Right renal cortex interstitium (tissue), 3 donors: Measurements from ENCODE around the gene BLOC1S1. TPM values are rescaled to one million over a fixed set of nuclear protein-coding genes. Genes with fewer than 3 reads are reported as not detected.

Experiments used
- DNase-seq, 3 donors: peaks; one replicate each; pipeline ENCODE4 v3.0.0-alpha.2; 2013; ENCODE audit warnings: low read depth in 3 of 3, low spot score in 2 of 3
- polyA plus RNA-seq, 3 donors: library from polyadenylated mRNA; unstranded; fragments of 120-200 nt; gene quantifications; one replicate each; pipeline ENCODE4 v1.2.1, GENCODE V29; 2013; ENCODE audit not compliant: insufficient read length in 3 of 3

The BLOC1S1 gene
- polyA plus RNA-seq, 3 donors: 114 to 135 (median 133) TPM

DNA sequence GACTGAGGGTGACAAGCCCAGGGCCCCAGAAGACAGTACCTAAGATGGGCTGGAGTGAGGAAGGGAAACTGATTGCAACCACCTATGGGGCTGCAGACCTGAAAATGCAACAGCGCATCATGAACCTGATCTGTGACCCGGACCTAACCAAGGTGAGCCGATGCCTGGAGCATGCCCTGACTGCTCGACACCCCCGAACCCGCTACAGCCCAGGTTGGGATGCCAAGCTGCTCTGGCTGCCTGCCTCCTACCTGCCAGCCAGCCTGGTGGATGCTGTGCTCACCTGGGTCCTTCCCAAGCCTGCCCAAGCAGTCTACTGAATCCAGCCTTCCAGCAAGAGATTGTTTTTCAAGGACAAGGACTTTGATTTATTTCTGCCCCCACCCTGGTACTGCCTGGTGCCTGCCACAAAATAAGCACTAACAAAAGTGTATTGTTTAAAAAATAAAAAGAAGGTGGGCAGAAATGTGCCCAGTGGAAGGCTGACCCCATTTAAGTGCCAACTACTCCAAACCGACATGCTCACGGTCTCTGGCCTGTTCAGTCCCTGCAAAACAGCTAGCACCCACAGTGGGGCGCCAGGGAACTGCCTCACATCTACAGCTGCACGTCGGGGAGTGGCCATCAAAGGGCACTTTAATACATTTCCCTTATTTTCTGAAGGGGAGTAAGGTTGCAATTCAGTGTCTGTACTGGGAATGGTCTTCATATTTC, 8.5 kb downstream of the BLOC1S1 start:
- DNase-seq: no peak

- no peak for DNase-seq
Observed at GRCh38 chr12:55724940-55725309, 9.1 kb downstream of the BLOC1S1 start.

DNA sequence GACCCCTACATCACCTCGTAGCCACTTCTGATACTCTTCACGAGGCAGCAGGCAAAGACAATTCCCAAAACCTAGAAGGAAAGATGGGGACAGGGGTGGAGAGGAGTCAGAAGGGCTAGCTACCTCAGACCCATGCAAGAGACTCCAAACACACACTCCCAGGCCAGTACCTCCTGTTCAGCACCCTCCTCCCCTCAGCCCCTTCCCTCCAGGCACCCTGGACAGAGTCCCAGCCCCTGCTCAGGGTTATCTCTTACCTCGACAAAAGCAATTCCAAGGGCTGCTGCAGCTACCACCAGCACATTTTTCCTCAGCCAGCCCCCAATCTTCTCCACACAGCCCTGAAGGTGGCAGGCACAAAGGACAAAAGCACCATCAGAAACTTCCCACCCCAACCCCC, 9.7 kb downstream of the BLOC1S1 start:
- DNase-seq: no peak

DNA sequence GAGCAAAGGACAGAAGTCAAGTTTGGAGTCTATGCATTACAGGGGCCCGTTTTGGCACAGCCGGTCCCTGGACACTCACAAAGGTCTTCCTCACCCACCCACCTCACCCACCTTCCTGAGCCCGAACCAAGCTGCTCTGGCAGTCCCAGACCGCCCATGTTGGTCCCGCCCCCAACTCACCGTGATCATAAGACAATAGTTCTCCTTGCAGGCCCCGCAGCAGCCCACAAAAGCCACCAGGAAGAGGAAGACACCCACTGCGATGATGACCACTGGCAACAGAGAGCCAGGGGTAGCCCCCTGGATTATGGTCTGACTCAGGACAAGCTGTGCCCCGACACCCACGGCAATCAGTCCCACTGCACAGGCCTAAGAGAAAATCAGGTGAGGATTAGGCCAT, 11.1 kb downstream of the BLOC1S1 start:
- no peak for DNase-seq

DNA sequence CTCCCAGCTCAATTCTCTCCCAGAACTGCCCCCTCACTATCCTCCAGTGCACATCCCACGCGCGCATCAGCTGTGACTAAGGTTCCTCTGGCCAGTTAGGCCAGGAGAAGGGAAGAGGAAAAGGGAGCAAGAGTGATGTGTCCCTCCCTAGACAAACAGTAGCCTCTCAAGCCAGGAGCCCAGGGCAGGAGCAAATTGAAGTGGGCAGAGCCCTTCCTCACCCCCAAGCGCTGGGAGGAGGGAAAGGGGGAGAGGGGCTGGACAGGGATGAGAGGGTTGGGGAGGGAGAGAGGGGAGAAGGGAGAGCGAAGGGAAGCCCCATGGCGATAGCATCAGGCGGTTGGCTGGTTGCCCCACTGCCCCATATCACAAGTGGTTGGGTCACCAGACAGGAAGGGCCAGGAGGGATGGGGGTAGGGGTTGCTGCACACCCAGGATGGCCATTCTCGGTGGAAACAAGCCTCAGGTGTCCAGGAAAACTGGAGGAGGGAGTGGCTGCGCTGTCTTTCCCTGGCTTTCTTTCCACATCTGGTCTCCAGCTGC, 11.9 kb downstream of the BLOC1S1 start:
- DNase-seq: no peak

DNA sequence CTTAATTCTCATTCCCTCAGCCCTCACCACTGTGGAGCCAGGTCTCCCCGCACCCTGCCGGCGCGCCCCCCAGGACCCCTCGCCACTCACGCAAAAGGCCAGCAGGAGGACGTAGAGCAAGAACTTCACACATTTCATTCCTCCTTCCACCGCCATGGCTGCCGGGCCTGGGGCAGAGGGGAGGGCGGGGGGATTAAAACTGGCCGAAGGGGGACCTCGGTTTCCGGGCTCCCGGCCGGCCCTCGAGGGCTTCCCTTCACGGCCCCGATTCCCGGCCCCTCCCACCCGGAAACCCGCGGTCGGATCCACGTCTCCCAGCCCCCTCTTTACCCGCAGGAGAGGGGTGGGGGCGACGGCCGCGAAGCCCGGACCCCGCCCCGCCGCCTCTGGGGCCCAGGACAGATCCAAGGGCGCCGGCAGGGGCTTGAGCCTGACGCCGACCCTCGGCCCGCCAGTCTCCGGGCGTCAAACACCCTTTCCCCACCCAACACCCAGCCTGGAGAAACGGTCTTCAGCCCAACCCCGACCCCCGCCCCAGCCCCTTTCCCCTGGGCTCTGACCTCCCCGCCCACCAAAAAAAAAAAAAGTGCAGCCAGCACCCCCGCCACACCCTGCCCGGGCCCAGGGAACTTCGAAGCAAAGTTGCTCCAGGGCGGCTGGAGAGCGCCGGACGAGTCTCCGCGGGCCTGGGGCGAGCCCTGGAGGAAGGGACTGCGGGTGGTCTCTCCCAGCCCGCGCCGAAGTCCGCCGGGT, 12.5 kb downstream of the BLOC1S1 start:
- DNase-seq: no peak

DNA sequence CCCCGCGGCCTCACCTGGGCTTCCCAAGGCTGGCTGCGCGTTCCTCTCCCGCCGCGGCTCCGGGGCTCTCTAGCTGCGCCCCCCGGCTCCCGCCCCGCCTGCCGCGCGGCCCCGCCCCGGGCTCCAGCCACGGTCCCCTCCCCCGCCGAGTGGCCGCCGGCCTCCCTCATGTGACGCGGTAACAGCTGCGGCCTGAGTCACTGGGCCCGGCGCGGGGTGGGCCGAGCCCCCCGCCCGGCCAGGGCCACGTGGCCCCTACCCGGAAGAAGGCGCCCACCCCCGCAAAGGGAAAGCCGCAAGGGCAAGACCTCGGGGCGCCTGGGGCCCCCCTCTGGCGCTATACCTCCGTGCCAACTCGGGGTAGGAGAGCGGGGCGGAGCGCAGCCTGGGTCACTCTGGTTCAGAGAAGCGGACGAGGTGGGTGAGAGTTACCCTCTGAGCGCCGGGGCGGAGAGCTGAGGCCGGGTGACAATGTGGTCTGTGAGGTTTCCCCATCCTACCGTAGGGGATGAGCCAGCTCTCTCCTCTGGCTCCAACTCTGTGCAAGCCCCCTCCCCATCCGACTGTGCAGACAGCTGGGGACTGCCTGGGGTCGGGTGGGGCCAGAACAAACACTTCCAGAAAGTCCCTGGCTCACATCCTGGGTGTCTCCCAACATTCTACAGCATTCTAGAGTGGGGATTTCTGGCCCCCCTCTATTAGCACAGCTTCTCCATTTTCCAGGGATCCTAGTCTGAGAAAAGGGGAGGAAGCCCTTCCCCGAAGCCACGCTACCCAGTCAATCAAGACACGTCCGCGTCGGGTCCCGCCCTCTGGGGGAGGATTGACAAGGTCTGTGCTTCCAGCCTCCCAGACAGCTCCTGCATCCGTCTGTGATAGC, 13.3 kb downstream of the BLOC1S1 start, which contains the start of gene CD63:
Gene CD63 (minus strand): TSS at position 71 of the 880 bp plus-strand sequence. CDS start 668 bp downstream, outside the sequence.
- peak in 1 of 3 donors; percentile 78 for DNase-seq

DNA sequence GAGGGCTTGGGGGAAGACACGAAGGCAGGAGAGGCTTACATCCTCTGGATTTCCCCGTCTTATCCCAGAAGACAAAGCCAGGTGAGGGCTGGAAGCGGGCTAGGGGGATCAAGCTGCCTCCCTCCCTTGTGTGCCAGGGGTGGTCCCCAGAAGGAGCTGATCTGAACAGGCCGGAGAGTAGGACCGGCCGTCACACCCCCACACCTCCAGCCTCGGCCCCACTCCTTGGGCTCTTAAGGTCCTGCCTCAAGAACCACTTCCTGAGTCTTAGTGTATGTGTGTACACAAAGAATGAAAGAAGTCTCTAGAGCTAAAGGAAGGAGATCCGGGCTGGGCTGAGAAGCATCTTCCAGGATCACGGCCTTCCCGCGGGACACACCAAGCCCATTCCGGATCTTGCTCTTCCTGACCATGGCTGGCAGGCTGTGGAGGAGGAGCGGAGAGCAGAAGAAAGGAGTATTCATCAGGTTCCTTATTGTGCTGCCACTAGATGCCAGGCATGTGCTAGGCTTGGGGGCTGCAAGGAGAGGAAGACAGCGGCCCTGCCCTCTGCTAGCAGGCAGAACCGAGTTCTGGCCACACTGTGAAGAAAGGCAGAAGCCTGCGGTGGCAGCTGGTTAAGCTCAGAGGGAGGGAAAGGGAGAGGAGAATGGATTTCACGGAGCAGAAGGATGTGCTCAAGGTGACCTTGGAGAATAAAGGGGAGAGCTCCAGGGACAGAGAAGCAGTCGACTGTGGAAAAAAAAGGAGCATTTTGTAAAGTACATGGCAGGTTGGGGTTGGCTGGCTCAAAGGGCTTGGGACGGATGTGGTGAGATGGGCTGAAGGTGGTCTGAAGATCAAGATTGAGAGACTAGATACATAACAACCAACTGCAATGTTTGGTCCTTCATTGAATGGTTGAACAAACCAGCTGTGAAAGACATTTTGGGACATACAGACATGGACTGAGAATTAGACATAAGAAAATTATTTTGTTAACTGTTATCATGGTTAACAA, 14.3 kb downstream of the BLOC1S1 start:
- no peak for DNase-seq

DNA sequence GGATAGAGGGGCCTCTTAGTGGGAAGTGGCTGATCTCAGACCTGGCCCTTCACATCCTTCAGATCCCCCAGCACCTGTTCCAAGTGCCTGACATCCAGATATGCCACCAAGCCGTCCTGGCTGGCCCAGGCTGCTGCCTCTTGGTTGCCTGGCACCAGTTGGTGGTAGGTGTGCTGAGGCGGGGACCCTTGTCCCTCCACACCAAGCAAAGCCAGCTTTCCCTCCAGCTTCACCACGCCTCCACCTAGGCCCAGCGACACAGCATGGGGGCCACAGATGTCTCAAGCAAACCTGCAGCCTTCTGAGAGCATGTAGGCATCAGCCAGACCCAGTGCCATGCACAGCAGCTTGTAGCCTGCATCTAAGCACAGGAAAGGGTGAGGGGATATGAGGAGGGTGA, 16.4 kb downstream of the BLOC1S1 start:
- DNase-seq: no peak

DNA sequence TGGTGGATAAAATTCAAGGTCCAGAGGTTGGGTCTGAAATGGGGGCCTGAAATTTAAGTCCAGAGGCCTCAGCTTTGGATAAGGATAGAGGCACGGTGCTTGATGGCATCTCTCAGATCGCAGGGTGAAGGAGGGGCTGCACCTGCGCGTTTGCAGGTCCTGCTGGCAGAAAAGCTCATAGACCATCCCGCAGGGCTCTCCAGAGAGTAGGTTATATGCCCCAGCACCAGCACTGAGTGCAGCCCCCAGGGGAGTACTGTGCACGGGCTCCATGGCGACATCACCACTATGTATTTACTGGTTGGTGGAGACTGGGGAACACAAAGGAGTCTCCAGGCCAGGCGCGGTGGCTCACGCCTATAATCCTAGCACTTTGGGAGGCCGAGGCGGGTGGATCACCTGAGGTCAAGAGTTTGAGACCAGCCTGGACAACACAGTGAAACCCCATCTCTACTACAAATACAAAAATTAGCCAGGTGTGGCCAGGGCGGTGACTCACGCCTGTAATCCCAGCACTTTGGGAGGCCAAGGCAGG, 17.2 kb downstream of the BLOC1S1 start:
- no peak for DNase-seq

- DNase-seq: no peak
Observed at GRCh38 chr12:55733858-55734257, 18.0 kb downstream of the BLOC1S1 start.

GRCh38 chr12:55734595-55734994, 18.7 kb downstream of the BLOC1S1 start:
- DNase-seq: no peak

DNA sequence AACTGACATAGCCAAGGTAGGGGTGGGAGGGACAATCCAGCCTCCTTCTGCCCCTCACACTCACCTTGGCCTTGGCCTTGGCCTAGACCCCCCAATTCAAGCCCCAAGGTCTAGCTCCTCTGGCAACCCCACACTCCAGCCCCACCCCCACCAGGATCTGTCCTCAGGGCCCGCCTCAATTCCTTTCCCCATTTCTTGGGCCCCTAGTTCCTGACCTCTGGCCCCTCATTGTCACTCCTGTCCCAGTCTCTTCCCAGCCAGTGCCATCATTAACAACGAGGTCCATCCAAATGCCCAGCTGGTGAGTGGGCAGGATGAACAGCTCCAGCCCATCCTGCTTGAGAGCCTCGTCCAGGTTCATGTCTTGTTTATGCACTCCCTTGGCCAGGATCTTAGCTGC, 20.2 kb downstream of the BLOC1S1 start:
- DNase-seq: no peak

DNA sequence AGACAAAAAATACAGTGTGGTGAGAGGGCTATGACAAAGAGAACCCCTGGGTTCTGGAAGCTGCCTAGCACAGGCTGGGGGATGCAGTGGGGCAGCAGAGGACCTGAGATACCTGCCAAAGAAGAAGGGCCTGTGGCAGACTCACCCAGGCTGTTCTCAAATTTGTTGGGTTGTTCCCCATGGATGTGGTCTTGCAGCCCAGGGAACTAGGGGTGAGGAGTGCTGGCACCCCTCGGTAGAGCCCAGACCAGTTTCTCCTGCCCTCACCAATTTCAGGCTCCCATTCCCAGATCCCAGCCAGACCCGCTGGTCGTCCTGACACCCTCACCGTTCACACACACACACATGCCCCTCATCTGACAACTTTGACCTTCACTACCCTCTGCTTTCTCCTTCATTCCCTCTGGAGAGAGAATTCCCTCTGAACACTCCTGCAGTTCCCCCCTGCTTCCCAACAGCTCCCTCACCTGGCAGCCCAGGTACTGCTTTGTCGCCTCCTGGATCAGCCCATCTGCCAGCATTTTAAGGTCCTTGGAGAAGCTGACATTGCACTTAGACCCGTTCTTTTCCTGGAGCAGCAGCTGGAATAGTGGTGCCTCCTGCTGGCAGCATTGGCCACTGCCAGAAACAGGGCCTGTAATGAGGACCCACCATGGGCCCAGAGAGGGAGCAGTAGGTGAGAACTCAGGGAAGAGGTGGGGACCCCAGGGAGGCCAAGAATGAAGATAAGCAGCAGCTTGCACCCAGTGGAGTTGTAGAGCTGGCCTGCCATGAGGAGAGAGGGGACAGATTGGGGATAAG, 21.1 kb downstream of the BLOC1S1 start:
- no peak for DNase-seq

DNA sequence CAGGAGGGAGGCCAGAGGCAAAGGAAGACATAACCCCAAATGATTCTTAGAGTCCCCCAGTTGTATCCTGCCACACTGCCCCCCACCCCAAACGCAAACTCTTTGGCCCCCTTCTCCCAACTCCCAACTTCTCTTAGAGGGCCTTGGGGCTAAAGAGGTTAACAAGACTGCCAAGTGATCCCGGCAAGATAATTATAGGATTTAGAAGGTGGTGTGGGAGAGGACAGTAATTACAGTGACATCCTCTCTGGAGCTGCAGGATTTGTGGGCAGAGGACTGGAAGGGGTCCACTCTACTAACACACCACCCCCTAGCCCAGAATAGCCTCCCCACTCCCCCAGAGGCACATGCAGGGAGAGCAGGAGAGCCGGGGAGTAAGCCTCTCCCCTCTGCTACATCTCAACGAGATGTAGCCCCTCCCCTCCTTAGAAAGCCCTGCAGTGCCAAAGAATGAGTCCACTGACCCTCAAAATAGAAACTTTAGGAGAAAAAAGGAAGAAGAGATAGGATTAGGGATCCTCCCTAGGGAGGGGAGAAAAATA, 21.8 kb downstream of the BLOC1S1 start:
- DNase-seq: no peak

GRCh38 chr12:55738123-55739024, 22.5 kb downstream of the BLOC1S1 start:
- DNase-seq: peak in 2 of 3 donors; percentile 91 to 92

DNA sequence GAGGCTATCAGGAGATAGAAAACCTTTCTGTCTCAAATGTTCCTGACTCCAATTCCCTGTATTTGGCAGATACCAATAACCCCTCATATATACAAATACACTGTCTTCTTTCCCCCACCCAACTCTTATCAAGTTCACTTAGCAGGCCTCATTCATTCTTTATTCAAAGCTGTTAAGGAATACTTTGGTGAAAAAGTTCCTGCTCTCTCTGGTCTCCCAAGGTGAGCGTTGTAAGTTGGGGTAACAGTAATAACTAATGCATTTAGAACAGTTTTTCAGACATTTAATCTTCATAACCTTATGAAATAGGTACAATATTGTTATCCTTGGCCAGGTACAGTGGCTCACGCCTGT, 23.2 kb downstream of the BLOC1S1 start:
- no peak for DNase-seq
